Thymus (tissue), 11 donors: ENCODE measurements around the gene CRB2. TPM values are rescaled to one million over a fixed set of nuclear protein-coding genes. Genes with fewer than 3 reads are reported as not detected.

Source experiments
- DNase-seq, 9 donors: peaks; one replicate each; pipeline ENCODE4 v3.0.0-alpha.2; 2013; ENCODE audit warnings: low spot score in 9 of 9, low read depth in 6 of 9, missing footprints in 1 of 9
- H3K27ac ChIP-seq, 2 donors: one replicate each; pipeline ENCODE4 v1.5.1; 2013; ENCODE audit warnings: control low read depth in 1 of 2, low read depth in 1 of 2, low read length in 1 of 2, mild to moderate bottlenecking in 1 of 2, moderate library complexity in 1 of 2
- H3K27me3 ChIP-seq, 2 donors: one replicate each; pipeline ENCODE4 v1.5.1; 2013; ENCODE audit warnings: low read length in 1 of 2; ENCODE audit not compliant: control insufficient read depth in 2 of 2, insufficient read depth in 1 of 2
- H3K36me3 ChIP-seq, 2 donors: one replicate each; pipeline ENCODE4 v1.5.1; 2013; ENCODE audit warnings: low read length in 1 of 2, mild to moderate bottlenecking in 1 of 2, moderate library complexity in 1 of 2; ENCODE audit not compliant: control insufficient read depth in 2 of 2, insufficient read depth in 2 of 2
- H3K4me1 ChIP-seq, 2 donors: one replicate each; pipeline ENCODE4 v1.5.1; 2013; ENCODE audit warnings: low read length in 2 of 2; ENCODE audit not compliant: control insufficient read depth in 2 of 2, insufficient read depth in 2 of 2
- H3K4me3 ChIP-seq, 2 donors: one replicate each; pipeline ENCODE4 v1.5.1; 2013; ENCODE audit warnings: low read length in 2 of 2, control low read depth in 1 of 2, mild to moderate bottlenecking in 1 of 2
- H3K9me3 ChIP-seq, 2 donors: one replicate each; pipeline ENCODE4 v1.5.1; 2013; ENCODE audit warnings: low read length in 1 of 2, mild to moderate bottlenecking in 1 of 2; ENCODE audit not compliant: control insufficient read depth in 2 of 2, insufficient read depth in 1 of 2
- WGBS: extraction: QIAGEN DNeasy Blood & Tissue Kit; methylation state at CpG from one replicate; pipeline ENCODE4 v1.1.7; 2013; 5-methylcytosine and 5-hydroxymethylcytosine counted together
- polyA plus RNA-seq: library from polyadenylated mRNA; stranded (reverse); fragments of 200-250 nt; gene quantifications from one replicate; pipeline ENCODE4 v1.2.3, GENCODE V29; 2013
- total RNA-seq: library from RNA; stranded (reverse); fragments of 120-200 nt; gene quantifications from one replicate; pipeline ENCODE4 v1.2.4, GENCODE V29; 2013
- donor health status: healthy.

CRB2 gene
- total and polyA plus RNA-seq, 2 donors, result 0.21 to 0.61 TPM

GRCh38 chr9:123400926-123401503 lies 45.0 kb downstream of the CRB2 start:
- H3K27me3 ChIP-seq, result no peaks in the 10 kb centered on the region
- H3K4me3 ChIP-seq, result no peak overlapping the region
- no peak overlapping the region for H3K27ac ChIP-seq
- peaks cover 0 to 3% of the 10 kb centered on the region in 2 donors for H3K4me1 ChIP-seq
- H3K36me3 ChIP-seq, result no peaks in the 10 kb centered on the region
- WGBS, result 95% methylated on average over 13 of the region's 13 CpGs
- no peak for DNase-seq
- H3K9me3 ChIP-seq, result no peaks in the 10 kb centered on the region

GRCh38 chr9:123401879-123402513 lies 46.0 kb downstream of the CRB2 start:
- H3K4me1 ChIP-seq, result peaks cover 0 to 10% of the 10 kb centered on the region in 2 donors
- no peaks in the 10 kb centered on the region for H3K9me3 ChIP-seq
- DNase-seq, result peak in 6 of 9 donors; percentile 3 to 58 (median 14)
- 82% methylated on average over 9 of the region's 9 CpGs for WGBS
- no peaks in the 10 kb centered on the region for H3K36me3 ChIP-seq
- H3K27me3 ChIP-seq, result no peaks in the 10 kb centered on the region
- H3K4me3 ChIP-seq, result no peak overlapping the region
- H3K27ac ChIP-seq, result no peak overlapping the region

GRCh38 chr9:123402981-123403509 lies 47.0 kb downstream of the CRB2 start:
- H3K27me3 ChIP-seq, result no peaks in the 10 kb centered on the region
- no peaks in the 10 kb centered on the region for H3K36me3 ChIP-seq
- no peaks in the 10 kb centered on the region for H3K9me3 ChIP-seq
- H3K4me3 ChIP-seq, result no peak overlapping the region
- peaks cover 0 to 20% of the 10 kb centered on the region in 2 donors for H3K4me1 ChIP-seq
- H3K27ac ChIP-seq, result no peak overlapping the region
- 97% methylated on average over 17 of the region's 17 CpGs for WGBS
- DNase-seq, result no peak

DNA sequence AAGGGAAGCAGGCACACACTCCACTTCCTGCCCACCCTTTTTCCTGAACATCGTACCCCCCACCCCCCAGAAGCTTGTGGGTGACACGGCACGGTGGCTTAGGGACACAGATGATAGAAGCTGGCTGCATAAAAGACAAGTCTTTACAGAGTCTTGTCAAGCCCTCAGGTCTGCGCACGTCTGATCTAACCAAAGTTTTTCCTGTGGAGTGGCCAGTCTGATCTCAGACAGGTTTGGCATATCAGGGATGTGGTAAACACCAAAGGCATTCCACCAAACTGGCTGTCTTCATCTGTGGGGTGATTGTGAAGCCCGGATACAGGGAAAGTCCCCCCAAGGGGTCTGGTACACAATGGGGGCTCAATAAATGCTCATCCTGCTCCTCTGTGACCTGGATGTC lies 50.0 kb downstream of the CRB2 start:
- H3K36me3 ChIP-seq, result no peaks in the 10 kb centered on the region

GRCh38 chr9:123406691-123407216 lies 50.8 kb downstream of the CRB2 start:
- peaks cover 0 to 27% of the 10 kb centered on the region in 2 donors for H3K4me1 ChIP-seq
- no peak overlapping the region for H3K27ac ChIP-seq
- H3K27me3 ChIP-seq, result no peaks in the 10 kb centered on the region
- 91% methylated on average over 13 of the region's 13 CpGs for WGBS
- no peak for DNase-seq
- no peaks in the 10 kb centered on the region for H3K9me3 ChIP-seq
- no peak overlapping the region for H3K4me3 ChIP-seq
- H3K36me3 ChIP-seq, result no peaks in the 10 kb centered on the region

More for the DNA sequence above, 50.0 kb downstream of the CRB2 start:
- Histone ChIP-seq H3K4me1 (peaks cover 0 to 27% of the 10 kb centered on the region in 2 donors), H3K9me3 (no peaks in the 10 kb centered on the region), H3K4me3 (no peak overlapping the region), H3K27ac (no peak overlapping the region), H3K27me3 (no peaks in the 10 kb centered on the region)
- no peak for DNase-seq
- 71% methylated on average over 6 of the region's 6 CpGs for WGBS

- no peak for DNase-seq
- Histone ChIP-seq H3K27ac (no peak overlapping the region), H3K4me1 (peaks cover 0 to 27% of the 10 kb centered on the region in 2 donors), H3K4me3 (no peak overlapping the region), H3K27me3 (no peaks in the 10 kb centered on the region), H3K36me3 (no peaks in the 10 kb centered on the region), H3K9me3 (peaks cover 0 to 2% of the 10 kb centered on the region in 2 donors)
- WGBS, result 86% methylated on average over 20 of the region's 20 CpGs
Measured at GRCh38 chr9:123407217-123407851, 51.3 kb downstream of the CRB2 start.

- H3K36me3 ChIP-seq, result no peaks in the 10 kb centered on the region
- DNase-seq, result no peak
- no peaks in the 10 kb centered on the region for H3K27me3 ChIP-seq
- H3K4me3 ChIP-seq, result no peak overlapping the region
- 97% methylated on average over 10 of the region's 10 CpGs for WGBS
- H3K27ac ChIP-seq, result no peak overlapping the region
- peaks cover 0 to 2% of the 10 kb centered on the region in 2 donors for H3K9me3 ChIP-seq
- H3K4me1 ChIP-seq, result peaks cover 0 to 27% of the 10 kb centered on the region in 2 donors
Measured at GRCh38 chr9:123408313-123409262, 52.6 kb downstream of the CRB2 start.

GRCh38 chr9:123410281-123410910 lies 54.4 kb downstream of the CRB2 start:
- no peak for DNase-seq
- WGBS, result 98% methylated on average over 12 of the region's 12 CpGs
- Histone ChIP-seq H3K36me3 (no peaks in the 10 kb centered on the region), H3K4me3 (no peak overlapping the region), H3K27me3 (no peaks in the 10 kb centered on the region), H3K4me1 (peaks cover 0 to 27% of the 10 kb centered on the region in 2 donors), H3K9me3 (peaks cover 0 to 2% of the 10 kb centered on the region in 2 donors), H3K27ac (no peak overlapping the region)
